OCI-LY1 (cell line): Measurements from ENCODE around the gene TMEM127.

Experiments used
- CTCF ChIP-seq: fragments of 200-600 bp; sonication (generic), shearing (Covaris generic); IDR thresholded peaks from 2 replicates; pipeline ENCODE4 v1.5.1; 2017; ENCODE audit warnings: mild to moderate bottlenecking, antibody characterized with exemption, low read length, moderate library complexity, mixed read lengths
- EZH2 ChIP-seq: fragments of 200-600 bp; sonication (generic), shearing (Covaris generic); IDR thresholded peaks from 2 replicates; pipeline ENCODE4 v1.8.0; 2017; ENCODE audit warnings: borderline replicate concordance, mixed run types, mild to moderate bottlenecking, antibody characterized with exemption, low read length, moderate library complexity, mixed read lengths

GRCh38 chr2:96247896-96248295 lies 17.9 kb downstream of the TMEM127 start:
- TF ChIP-seq CTCF = no peak
- TF ChIP-seq EZH2 = no peak
